ENCODE data around the gene SNRNP200.

- no peak for TF ChIP-seq CTCF (conservative IDR thresholded peaks at IDR 0.05; ENCODE audit: low read length)
- no peak for TF ChIP-seq EZH2phosphoT487 (IDR thresholded peaks at IDR 0.05; ENCODE audit: borderline replicate concordance, low read depth, low read length)
Observed at GRCh38 chr2:96261328-96262003, 43.9 kb downstream of the SNRNP200 start.
